Left renal cortex interstitium (tissue), 4 donors: ENCODE data around the gene RAPGEF2. TPM values are rescaled to one million over a fixed set of nuclear protein-coding genes. Genes with fewer than 3 reads are reported as not detected.
"Not testable (repeated sequence)": the region's sequence is repeated elsewhere in the genome, so short reads cannot be mapped to it uniquely, and the experiment has no call there.

ENCODE experiments used
- DNase-seq, 4 donors: peaks; one replicate each; pipeline ENCODE4 v3.0.0-alpha.2; 2013; ENCODE audit warnings: low read depth in 4 of 4, low spot score in 2 of 4, missing footprints in 1 of 4
- polyA plus RNA-seq, 4 donors: library from polyadenylated mRNA; unstranded; fragments of 120-200 nt; gene quantifications; one replicate each; pipeline ENCODE4 v1.2.1, GENCODE V29; 2013; ENCODE audit not compliant: insufficient read length in 4 of 4

The RAPGEF2 gene
- polyA plus RNA-seq, 4 donors = 40.0 to 50.9 (median 49.1) TPM

- no peak for DNase-seq
Measured at GRCh38 chr4:159097144-159097543, 5.7 kb upstream of the RAPGEF2 start.

GRCh38 chr4:159097785-159098184 lies 5.1 kb upstream of the RAPGEF2 start:
- DNase-seq = no peak

- no peak for DNase-seq
Measured at GRCh38 chr4:159098482-159099127, 4.3 kb upstream of the RAPGEF2 start.

DNA sequence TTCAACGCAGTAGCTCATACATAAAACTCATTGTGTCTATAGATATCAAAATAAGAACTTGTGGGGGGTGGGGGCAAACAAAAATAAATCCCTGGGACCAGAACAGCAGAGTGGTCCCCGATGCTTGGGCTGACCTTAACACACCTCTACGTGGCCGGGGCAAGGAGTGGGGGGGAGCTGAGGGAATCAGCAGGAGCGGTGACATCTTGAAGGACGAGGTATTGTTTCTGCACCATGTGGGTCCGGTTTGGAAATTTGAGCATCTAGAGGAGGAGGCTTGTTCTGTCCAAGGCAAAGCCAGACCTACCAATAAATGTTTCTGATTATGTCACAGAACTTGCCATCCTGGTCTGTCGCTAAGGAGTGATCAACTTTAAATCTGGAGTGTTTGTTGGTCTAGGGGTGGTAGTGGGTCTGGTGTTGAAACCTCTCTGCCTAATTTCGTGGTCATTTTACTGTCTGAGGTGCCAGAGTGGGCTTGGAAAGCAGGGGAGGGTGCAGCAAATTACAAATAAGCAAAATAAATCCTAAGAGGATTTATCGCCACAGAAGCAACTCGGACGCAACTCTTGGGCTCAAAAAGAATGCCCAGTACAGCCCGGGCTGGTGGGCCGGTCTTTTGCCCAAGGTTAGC lies 774 bp upstream of the RAPGEF2 start:
- DNase-seq = no peak

DNA sequence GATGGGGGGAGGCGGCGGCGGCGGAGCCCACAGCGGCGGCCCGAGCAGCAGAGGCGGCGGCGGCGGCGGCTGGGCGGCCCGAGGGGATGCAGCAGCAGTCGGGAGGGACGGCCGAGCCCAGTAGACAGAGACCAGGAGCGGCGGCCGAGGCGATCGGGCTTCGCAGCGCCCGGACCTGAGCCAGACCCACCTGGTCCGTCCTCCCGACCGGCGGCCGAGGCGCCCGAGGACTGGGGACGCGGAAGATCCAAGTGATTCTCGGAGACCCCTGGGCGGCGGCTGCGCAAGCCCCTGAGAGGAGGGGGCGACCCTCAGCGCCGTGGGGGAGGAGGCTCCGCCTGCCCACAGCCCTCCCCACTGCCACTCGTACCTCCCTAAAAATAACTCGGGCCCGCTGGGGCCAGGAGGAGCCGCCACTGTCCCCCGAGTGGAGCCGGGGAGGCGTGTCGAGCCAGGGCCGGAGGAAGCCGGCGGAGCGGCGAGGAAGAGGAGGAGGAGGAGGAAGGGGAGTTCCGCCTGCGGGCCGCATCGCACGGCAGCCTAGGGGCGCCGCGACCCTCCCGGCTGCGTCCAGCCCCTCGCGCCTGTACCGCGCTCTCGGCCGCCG lies 608 bp downstream of the RAPGEF2 start:
- DNase-seq = peak in 3 of 4 donors; percentile 28 to 65 (median 39)

GRCh38 chr4:159104694-159105414 lies 2.0 kb downstream of the RAPGEF2 start:
- DNase-seq = peak in 1 of 4 donors; percentile 75

DNA sequence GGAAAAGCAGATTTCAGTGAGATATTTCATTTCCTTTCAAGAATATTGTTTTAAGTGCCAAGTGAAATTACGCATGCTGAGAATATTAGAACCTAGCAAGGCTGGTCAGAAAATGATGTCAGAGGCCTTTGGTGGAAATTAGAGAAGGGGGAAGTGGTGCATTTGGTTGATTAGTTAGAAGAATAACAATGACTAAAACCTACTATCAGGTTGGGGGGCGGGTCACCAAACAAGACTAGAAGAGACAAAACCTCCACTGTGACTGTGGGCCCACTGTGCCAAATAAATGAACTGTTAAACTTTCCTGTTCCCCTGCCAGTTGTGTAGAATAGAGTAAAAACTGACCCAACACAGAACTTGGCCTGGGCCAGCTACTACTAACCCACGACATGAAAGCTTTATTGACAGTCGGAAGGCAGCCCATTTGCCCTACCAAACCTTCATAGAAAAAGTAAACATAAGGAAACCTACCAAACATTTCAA lies 2.9 kb downstream of the RAPGEF2 start:
- DNase-seq = no peak

- no peak for DNase-seq
Measured at GRCh38 chr4:159106636-159107035, 3.8 kb downstream of the RAPGEF2 start.

GRCh38 chr4:159107203-159107925 lies 4.5 kb downstream of the RAPGEF2 start:
- DNase-seq = no peak

DNA sequence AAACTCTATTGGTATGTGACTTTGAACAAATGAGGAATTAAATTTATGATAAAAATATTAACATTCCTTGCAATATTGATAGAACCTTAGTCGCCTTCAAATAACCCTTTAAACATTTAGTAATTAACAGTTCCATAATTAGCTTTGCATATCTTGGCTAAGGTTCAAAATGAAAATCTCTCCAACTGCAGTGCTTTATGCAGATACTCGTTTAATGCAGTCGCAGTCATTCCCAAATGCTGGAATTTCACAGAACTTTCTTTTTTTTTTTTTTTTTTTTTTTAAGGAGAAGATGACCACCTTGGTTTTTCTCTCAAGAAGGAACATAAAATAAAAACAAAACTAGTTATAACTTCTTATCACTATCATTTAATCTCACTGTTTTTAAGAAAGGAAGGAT lies 5.2 kb downstream of the RAPGEF2 start:
- no peak for DNase-seq

- no peak for DNase-seq
Measured at GRCh38 chr4:159110961-159111360, 8.1 kb downstream of the RAPGEF2 start.

GRCh38 chr4:159111416-159111815 lies 8.5 kb downstream of the RAPGEF2 start:
- DNase-seq = no peak

DNA sequence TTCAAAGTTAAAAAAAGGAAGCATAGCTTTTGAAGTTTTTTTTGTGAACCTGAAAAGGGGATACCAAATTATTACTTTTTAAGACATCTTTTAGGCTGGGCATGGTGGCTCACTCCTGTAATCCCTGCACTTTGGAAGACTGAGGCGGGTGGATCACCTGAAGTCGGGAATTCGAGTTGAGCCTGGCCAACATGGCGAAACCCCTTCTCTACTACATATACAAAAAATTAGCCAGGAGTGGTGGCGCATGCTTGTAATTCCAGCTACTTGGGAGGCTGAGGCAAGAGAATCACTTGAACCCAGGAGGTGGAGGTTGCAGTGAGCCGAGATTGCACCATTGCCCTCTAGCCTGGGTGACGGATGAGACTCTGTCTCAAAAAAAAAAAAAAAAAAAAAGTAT lies 10.5 kb downstream of the RAPGEF2 start:
- DNase-seq = not testable (repeated sequence)

DNA sequence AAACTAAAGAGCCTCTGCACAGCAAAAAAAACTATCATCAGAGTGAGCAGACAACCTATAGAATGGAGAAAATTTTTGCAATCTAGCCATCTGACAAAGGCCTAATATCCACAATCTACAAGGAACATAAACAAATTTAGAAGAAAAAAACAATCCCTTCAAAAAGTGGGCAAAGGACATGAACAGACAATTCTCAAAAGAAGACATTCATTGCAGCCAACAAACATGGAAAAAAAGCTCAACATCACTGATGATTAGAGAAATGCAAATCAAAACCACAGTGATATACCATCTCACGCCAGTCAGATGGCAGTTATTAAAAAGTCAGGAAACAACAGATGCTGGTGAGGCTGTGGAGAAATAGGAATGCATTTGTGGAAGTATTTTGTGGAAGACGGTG lies 13.2 kb downstream of the RAPGEF2 start:
- DNase-seq = not testable (repeated sequence)

- DNase-seq = not testable (repeated sequence)
Measured at GRCh38 chr4:159116693-159117092, 13.8 kb downstream of the RAPGEF2 start.

- DNase-seq = no peak
Measured at GRCh38 chr4:159117564-159117963, 14.7 kb downstream of the RAPGEF2 start.

DNA sequence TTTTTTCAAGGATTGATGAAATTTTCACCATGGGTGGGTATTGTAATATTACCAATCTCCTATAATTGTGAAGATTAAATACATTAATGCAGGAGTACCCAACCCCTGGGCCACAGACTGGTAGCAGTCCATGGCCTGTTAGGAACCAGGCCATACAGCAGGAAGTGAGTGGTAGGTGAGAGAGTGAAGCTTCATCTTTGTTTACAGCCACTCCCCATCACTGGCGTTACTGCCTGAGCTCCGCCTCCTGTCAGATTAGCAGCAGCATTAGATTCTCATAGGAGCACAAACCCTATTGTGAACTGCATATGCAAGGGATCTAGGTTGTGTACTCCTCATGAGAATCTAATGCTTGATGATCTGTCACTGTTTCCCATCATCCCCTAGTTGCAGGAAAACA lies 15.1 kb downstream of the RAPGEF2 start:
- no peak for DNase-seq

DNA sequence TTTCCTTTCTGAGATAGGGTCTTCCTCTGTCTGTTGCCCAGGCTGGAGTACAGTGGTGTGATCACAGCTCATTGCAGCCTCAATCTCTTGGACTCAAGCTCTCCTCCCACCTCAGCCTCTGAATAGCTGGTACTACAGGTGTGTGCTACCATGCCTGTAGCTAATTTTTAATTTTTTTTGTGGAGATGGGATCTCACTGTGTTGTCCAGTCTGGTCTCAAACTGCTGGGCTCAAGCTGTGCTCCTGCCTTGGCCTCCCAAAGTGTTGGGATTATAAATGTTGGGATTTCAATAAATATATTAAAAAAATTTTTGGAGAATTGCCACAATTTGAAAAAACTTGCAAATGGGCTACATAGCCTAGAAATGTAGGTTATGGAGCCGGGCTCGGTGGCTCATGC lies 18.5 kb downstream of the RAPGEF2 start:
- DNase-seq = no peak

GRCh38 chr4:159126716-159127115 lies 23.8 kb downstream of the RAPGEF2 start:
- no peak for DNase-seq

- DNase-seq = no peak
Measured at GRCh38 chr4:159127745-159128518, 25.1 kb downstream of the RAPGEF2 start.
